Raji (cell line): ENCODE measurements around the gene CD99L2.

ENCODE experiments used
- POLR2A ChIP-seq: IDR thresholded peaks from 2 replicates; pipeline ENCODE4 v1.6.1; 2011; ENCODE audit warnings: low read depth, low read length, control low read depth; ENCODE audit not compliant: insufficient read depth

The CD99L2 gene

GRCh38 chrX:150765782-150766350 is 132.6 kb downstream of the CD99L2 start:
- no peak for TF ChIP-seq POLR2A

- TF ChIP-seq POLR2A = no peak
Measured at GRCh38 chrX:150765237-150765636, 133.2 kb downstream of the CD99L2 start.

GRCh38 chrX:150763810-150764209 is 134.7 kb downstream of the CD99L2 start:
- TF ChIP-seq POLR2A = no peak

- TF ChIP-seq POLR2A = no peak
Measured at GRCh38 chrX:150763303-150763797, 135.1 kb downstream of the CD99L2 start.

GRCh38 chrX:150762258-150763165 is 136.0 kb downstream of the CD99L2 start:
- TF ChIP-seq POLR2A = no peak

GRCh38 chrX:150761819-150762216 is 136.7 kb downstream of the CD99L2 start:
- TF ChIP-seq POLR2A = no peak

- TF ChIP-seq POLR2A = no peak
Measured at GRCh38 chrX:150761176-150761818, 137.2 kb downstream of the CD99L2 start.

- TF ChIP-seq POLR2A = no peak
Measured at GRCh38 chrX:150759568-150760416, 138.7 kb downstream of the CD99L2 start.

GRCh38 chrX:150757371-150757770 is 141.1 kb downstream of the CD99L2 start:
- TF ChIP-seq POLR2A = no peak

- no peak for TF ChIP-seq POLR2A
Measured at GRCh38 chrX:150753968-150754367, 144.5 kb downstream of the CD99L2 start.

GRCh38 chrX:150753357-150753756 is 145.1 kb downstream of the CD99L2 start:
- no peak for TF ChIP-seq POLR2A

GRCh38 chrX:150752124-150752523 is 146.3 kb downstream of the CD99L2 start:
- no peak for TF ChIP-seq POLR2A

GRCh38 chrX:150736475-150736874 is 162.0 kb downstream of the CD99L2 start:
- TF ChIP-seq POLR2A = no peak

GRCh38 chrX:150731795-150732194 is 166.7 kb downstream of the CD99L2 start:
- no peak for TF ChIP-seq POLR2A

- TF ChIP-seq POLR2A = no peak
Measured at GRCh38 chrX:150730719-150731118, 167.7 kb downstream of the CD99L2 start.
